ENCODE data around the gene LCTL.

LCTL gene

DNA sequence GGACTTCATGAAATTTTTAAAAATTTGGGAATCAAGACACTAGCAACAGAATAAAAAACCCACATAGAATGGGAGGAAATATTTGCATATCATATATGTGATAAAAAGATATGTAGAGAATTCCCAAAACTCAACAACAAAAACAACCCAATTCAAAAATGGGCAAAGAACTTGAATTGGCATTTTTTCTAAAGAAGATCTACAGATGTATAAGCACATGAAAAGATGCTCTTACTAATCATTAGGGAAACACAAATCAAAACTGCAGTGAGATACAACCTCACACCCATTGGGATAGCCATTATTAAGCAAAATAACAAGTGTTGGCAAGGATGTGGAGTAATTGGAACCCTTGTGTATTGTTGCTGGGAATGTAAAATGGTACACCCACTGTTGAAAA, 10.1 kb downstream of the LCTL start:
- no peak for FAIRE-seq
- DNase-seq (ENCODE audit: insufficient read length, low spot score) = no peak

GRCh38 chr15:66545255-66545654, 20.5 kb downstream of the LCTL start:
- FAIRE-seq (no peak), DNase-seq (ENCODE audit: insufficient read length, low spot score) (no peak)
- TF ChIP-seq POLR2AphosphoS5 (IDR thresholded peaks at IDR 0.05; ENCODE audit: low read depth, low read length) (no peak), POU2F2 (IDR thresholded peaks at IDR 0.05; ENCODE audit: low read depth, low read length) (no peak), TAF1 (IDR thresholded peaks at IDR 0.05; ENCODE audit: low read depth, low read length) (no peak), PAX5 (IDR thresholded peaks at IDR 0.05; ENCODE audit: insufficient read depth, low read length, severe bottlenecking) (no peak), SPI1 (IDR thresholded peaks at IDR 0.05; ENCODE audit: low read depth, low read length) (no peak), POLR2A (IDR thresholded peaks at IDR 0.05; ENCODE audit: low read depth, low read length) (no peak)

More for the DNA sequence above, 10.1 kb downstream of the LCTL start:
- TF ChIP-seq PAX5 (IDR thresholded peaks at IDR 0.05; ENCODE audit: insufficient read depth, low read length, severe bottlenecking) (no peak), POLR2A (IDR thresholded peaks at IDR 0.05; ENCODE audit: low read depth, low read length) (no peak), POU2F2 (IDR thresholded peaks at IDR 0.05; ENCODE audit: low read depth, low read length) (no peak), POLR2AphosphoS5 (IDR thresholded peaks at IDR 0.05; ENCODE audit: low read depth, low read length) (no peak), TAF1 (IDR thresholded peaks at IDR 0.05; ENCODE audit: low read depth, low read length) (no peak), SPI1 (IDR thresholded peaks at IDR 0.05; ENCODE audit: low read depth, low read length) (no peak)

DNA sequence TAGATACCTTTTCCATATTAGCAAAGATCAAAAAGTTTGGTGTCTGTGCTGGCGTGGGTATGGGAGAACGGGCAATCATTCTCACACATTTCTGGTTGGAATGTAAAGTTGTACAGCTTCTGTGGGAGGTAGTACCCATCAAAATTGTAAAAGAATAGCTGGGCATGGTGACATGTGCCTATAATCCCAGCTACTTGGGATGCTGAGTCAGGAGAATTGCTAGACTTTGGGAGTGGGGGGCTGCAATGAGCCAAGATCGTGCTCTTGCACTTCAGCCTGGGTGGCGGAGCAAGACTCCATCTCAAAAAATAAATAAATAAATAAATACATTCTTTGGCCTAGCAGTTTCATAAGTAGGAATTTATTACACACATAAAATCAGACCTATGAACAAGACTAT, 22.9 kb downstream of the LCTL start:
- DNase-seq (ENCODE audit: insufficient read length, low spot score) = no peak
- no peak for TF ChIP-seq TAF1 (IDR thresholded peaks at IDR 0.05; ENCODE audit: low read depth, low read length)
- TF ChIP-seq POU2F2 (IDR thresholded peaks at IDR 0.05; ENCODE audit: low read depth, low read length) = no peak
- no peak for TF ChIP-seq POLR2AphosphoS5 (IDR thresholded peaks at IDR 0.05; ENCODE audit: low read depth, low read length)
- no peak for TF ChIP-seq SPI1 (IDR thresholded peaks at IDR 0.05; ENCODE audit: low read depth, low read length)
- no peak for TF ChIP-seq PAX5 (IDR thresholded peaks at IDR 0.05; ENCODE audit: insufficient read depth, low read length, severe bottlenecking)
- TF ChIP-seq POLR2A (IDR thresholded peaks at IDR 0.05; ENCODE audit: low read depth, low read length) = no peak
- no peak for FAIRE-seq

- TF ChIP-seq POU2F2 (IDR thresholded peaks at IDR 0.05; ENCODE audit: low read depth, low read length) (no peak), TAF1 (IDR thresholded peaks at IDR 0.05; ENCODE audit: low read depth, low read length) (no peak), PAX5 (IDR thresholded peaks at IDR 0.05; ENCODE audit: insufficient read depth, low read length, severe bottlenecking) (no peak), POLR2AphosphoS5 (IDR thresholded peaks at IDR 0.05; ENCODE audit: low read depth, low read length) (no peak), POLR2A (IDR thresholded peaks at IDR 0.05; ENCODE audit: low read depth, low read length) (no peak), SPI1 (IDR thresholded peaks at IDR 0.05; ENCODE audit: low read depth, low read length) (no peak)
- DNase-seq (ENCODE audit: insufficient read length, low spot score) (no peak), FAIRE-seq (no peak)
These were observed 30.7 kb downstream of the LCTL start for GRCh38 chr15:66535056-66535455.

DNA sequence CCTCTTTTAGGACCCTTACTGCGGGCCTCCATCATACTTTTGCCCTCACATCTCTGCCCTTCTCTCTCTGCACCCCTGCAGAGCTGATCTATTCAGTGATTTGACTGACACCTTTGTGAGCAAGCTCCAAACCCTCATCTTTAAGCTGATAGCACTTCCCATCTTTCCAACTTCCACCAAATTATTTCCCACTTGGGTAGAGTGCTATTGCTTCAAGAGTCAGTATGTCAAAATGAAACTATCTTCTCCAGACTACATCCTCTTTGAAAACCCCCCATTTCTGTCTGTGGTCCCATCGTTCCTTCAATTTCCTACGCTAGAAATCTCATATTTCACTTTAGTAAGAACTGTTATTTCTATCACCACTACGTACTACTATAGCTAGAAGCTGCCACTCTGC, 41.0 kb downstream of the LCTL start:
- no peak for DNase-seq (ENCODE audit: insufficient read length, low spot score)
- no peak for FAIRE-seq
- TF ChIP-seq POU2F2 (IDR thresholded peaks at IDR 0.05; ENCODE audit: low read depth, low read length) (no peak), POLR2AphosphoS5 (IDR thresholded peaks at IDR 0.05; ENCODE audit: low read depth, low read length) (no peak)

DNA sequence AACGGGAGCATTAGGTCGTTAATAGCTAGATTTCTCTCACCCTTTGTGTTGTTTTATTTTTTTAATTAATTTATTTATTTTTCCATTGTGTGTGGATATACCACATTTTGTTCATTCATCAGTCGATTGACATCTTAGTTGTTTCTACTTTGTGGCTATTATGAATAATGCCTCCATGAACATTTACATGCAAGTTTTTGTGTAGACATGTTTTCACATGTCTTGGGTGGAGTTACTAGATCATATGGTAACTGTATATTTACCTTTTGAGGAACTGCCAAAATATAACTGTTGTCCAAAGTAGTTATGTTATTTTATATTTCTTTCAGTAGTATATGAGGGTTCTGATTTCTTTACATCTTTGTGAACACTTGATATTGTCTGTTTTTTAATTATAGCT, 41.9 kb downstream of the LCTL start:
- TF ChIP-seq POLR2AphosphoS5 (IDR thresholded peaks at IDR 0.05; ENCODE audit: low read depth, low read length) (no peak), POU2F2 (IDR thresholded peaks at IDR 0.05; ENCODE audit: low read depth, low read length) (no peak), POLR2A (IDR thresholded peaks at IDR 0.05; ENCODE audit: low read depth, low read length) (no peak), PAX5 (IDR thresholded peaks at IDR 0.05; ENCODE audit: insufficient read depth, low read length, severe bottlenecking) (no peak), SPI1 (IDR thresholded peaks at IDR 0.05; ENCODE audit: low read depth, low read length) (no peak), TAF1 (IDR thresholded peaks at IDR 0.05; ENCODE audit: low read depth, low read length) (no peak)
- DNase-seq (ENCODE audit: insufficient read length, low spot score) (no peak), FAIRE-seq (no peak)

- DNase-seq (ENCODE audit: insufficient read length, low spot score) (no peak), FAIRE-seq (no peak)
- TF ChIP-seq SPI1 (IDR thresholded peaks at IDR 0.05; ENCODE audit: low read depth, low read length) (no peak), PAX5 (IDR thresholded peaks at IDR 0.05; ENCODE audit: insufficient read depth, low read length, severe bottlenecking) (no peak)
These were observed 49.9 kb downstream of the LCTL start for GRCh38 chr15:66515901-66516322.

GRCh38 chr15:66514586-66514985, 51.2 kb downstream of the LCTL start:
- FAIRE-seq (no peak), DNase-seq (ENCODE audit: insufficient read length, low spot score) (no peak)
- TF ChIP-seq POLR2AphosphoS5 (IDR thresholded peaks at IDR 0.05; ENCODE audit: low read depth, low read length) (no peak), PAX5 (IDR thresholded peaks at IDR 0.05; ENCODE audit: insufficient read depth, low read length, severe bottlenecking) (no peak), TAF1 (IDR thresholded peaks at IDR 0.05; ENCODE audit: low read depth, low read length) (no peak), SPI1 (IDR thresholded peaks at IDR 0.05; ENCODE audit: low read depth, low read length) (no peak), POU2F2 (IDR thresholded peaks at IDR 0.05; ENCODE audit: low read depth, low read length) (no peak), POLR2A (IDR thresholded peaks at IDR 0.05; ENCODE audit: low read depth, low read length) (no peak)

- TF ChIP-seq POLR2A (IDR thresholded peaks at IDR 0.05; ENCODE audit: low read depth, low read length) (no peak), SPI1 (IDR thresholded peaks at IDR 0.05; ENCODE audit: low read depth, low read length) (no peak), POLR2AphosphoS5 (IDR thresholded peaks at IDR 0.05; ENCODE audit: low read depth, low read length) (no peak), PAX5 (IDR thresholded peaks at IDR 0.05; ENCODE audit: insufficient read depth, low read length, severe bottlenecking) (no peak), TAF1 (IDR thresholded peaks at IDR 0.05; ENCODE audit: low read depth, low read length) (no peak), POU2F2 (IDR thresholded peaks at IDR 0.05; ENCODE audit: low read depth, low read length) (no peak)
- no peak for DNase-seq (ENCODE audit: insufficient read length, low spot score)
- FAIRE-seq = no peak
These were observed 57.4 kb downstream of the LCTL start for GRCh38 chr15:66508293-66508883.

- DNase-seq (ENCODE audit: insufficient read length, low spot score) (no peak), FAIRE-seq (no peak)
- TF ChIP-seq POLR2A (IDR thresholded peaks at IDR 0.05; ENCODE audit: low read depth, low read length) (no peak), TAF1 (IDR thresholded peaks at IDR 0.05; ENCODE audit: low read depth, low read length) (no peak)
These were observed 60.0 kb downstream of the LCTL start for GRCh38 chr15:66505818-66506217.
